HL-60/S4 (cell line): ENCODE data around the gene COG6.

ENCODE experiments used
- in situ Hi-C: fragments of 300-500 bp; cut with MboI; formaldehyde crosslinking; loops from 2 replicates; pipeline ENCODE4 v1.14.3; 2022; ENCODE audit warnings: low sequenced_read_pairs

The COG6 gene

DNA sequence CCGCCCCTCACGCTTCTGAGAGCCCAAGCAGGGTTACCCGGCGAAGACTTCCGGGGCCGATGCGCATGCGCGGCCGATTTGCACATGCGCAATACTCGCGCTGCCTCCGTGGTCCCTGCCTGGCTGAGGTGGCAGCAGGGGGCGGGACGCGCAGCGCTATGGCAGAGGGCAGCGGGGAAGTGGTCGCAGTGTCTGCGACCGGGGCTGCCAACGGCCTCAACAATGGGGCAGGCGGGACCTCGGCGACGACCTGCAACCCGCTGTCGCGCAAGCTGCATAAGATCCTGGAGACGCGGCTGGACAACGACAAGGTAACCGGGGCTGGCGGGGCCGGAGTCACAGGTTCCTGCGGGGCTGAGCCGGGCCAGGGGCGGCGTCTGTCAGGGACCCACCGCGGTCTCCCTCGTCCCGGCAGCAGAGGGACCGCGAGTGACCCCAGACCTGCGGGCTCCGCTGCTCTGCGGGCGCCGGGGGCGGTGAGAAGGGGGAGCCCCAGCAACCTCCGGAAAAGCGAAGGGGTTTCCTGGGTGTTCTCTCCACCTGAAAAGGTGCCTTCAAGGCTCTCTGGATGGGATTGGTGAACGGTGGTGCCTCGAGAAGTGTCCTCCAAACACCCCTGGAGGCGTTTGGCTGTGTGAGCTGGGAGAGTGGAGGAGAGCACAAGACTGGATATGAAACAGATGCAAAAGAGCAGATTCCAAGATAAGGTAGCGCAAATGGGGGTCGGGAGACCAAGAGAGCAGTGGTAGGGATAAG is at the start of gene COG6:
COG6 (plus strand) TSS at position 94 of the 756 bp plus-strand sequence; CDS start at position 159, 65 bp downstream.
- in situ Hi-C loops = no loop called here

GRCh38 chr13:39605677-39606320 is 49.7 kb upstream of the COG6 start:
- in situ Hi-C loops = loop anchor here (25.0 kb wide), 2 partner anchors 193 to 468 kb away; no protein-coding TSS in a partner anchor

- in situ Hi-C loops = loop anchor here (25.0 kb wide), 2 partner anchors 196 to 471 kb away; no protein-coding TSS in a partner anchor
These were observed 47.6 kb upstream of the COG6 start for GRCh38 chr13:39607876-39608275.

- in situ Hi-C loops = loop anchor here (25.0 kb wide), 2 partner anchors 200 to 475 kb away; no protein-coding TSS in a partner anchor
These were observed 43.3 kb upstream of the COG6 start for GRCh38 chr13:39612023-39612637.

DNA sequence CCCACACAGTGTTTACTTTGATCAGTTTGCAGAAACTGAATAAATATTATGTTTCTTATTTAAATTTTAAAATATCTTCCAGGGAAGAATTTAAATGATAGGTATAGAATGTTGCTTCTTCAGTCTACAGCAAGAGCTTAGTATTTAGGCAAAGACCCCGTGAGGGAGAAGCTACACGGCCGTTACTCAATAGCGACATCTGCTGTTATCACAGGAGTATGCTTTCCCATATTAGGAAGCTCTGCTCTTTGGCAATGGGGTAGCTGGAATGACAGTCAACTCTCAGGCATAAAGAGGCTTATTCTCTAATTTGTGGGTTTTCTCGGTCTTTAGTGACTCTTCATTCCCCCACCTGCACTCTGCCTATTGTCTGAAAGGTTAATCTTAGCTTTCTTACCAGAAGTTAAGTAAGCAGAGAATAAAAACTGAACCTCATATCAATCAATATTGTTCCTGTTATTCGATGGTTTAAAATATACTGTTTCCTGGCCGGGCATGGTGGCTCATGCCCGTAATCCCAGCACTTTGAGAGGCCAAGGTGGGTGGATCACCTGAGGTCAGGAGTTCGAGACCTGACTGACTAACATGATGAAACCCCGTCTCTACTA is 39.3 kb upstream of the COG6 start:
- in situ Hi-C loops = loop anchor here (25.0 kb wide), 2 partner anchors 204 to 479 kb away; no protein-coding TSS in a partner anchor

DNA sequence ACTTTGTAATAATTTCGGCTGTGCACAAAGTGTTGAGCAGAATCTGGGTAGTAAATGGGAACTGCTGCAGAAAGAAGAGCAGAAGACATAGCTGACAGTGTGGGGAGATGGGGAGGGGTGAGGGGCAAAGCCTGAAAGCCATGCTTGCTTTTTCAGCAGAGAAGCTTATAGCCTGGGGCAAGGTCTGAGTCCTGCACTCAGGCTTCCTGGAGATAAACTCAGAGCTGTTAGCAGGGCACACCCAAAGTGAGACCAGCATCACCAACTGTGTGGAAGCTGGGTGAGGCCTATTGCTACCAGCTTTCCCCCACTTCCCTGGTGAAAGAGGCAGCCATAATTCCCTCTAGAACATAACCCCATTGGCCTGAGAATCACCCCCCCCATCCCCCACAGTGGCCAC is 36.9 kb upstream of the COG6 start:
- in situ Hi-C loops = loop anchor here (25.0 kb wide), 2 partner anchors 206 to 481 kb away; no protein-coding TSS in a partner anchor

GRCh38 chr13:39623466-39623865 is 32.0 kb upstream of the COG6 start:
- in situ Hi-C loops = loop anchor here (25.0 kb wide), 2 partner anchors 211 to 486 kb away; no protein-coding TSS in a partner anchor

GRCh38 chr13:39631307-39631706 is 24.2 kb upstream of the COG6 start:
- in situ Hi-C loops = no loop called here

DNA sequence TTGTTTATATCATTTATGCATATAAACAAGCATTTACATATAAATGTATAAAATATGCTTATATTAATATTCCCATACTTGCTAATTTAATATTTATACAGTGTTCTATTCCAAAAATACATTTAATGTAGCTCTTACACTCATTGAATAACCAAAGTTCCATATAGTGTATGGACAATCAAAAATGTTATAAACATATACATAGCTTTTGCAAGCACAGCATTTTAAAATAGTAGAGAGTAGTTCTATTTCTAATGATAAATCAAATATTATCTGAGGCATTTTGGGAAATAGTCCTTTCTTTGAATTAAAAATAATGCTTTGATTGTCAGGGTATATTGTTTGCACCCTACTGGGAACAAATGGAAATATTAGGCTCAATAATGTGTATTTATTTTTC is 22.5 kb upstream of the COG6 start:
- in situ Hi-C loops = no loop called here

DNA sequence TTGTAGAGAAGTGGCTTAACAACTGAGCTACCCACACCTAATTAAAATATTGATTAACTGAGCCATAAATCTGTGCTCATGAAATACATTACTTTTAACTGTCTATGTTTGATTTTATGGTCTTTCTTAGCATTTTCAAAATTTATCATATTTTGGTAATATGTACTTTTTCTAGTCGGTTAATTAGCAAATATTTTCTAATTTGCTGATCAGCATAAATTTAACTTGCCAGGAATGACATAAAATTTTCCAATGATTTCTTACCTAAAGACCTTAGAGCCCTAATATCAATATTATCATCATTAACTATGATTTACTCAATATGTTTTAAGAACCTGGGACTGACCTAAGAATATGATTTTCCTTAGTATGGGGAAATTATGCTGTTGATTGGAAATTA is 19.9 kb upstream of the COG6 start:
- in situ Hi-C loops = no loop called here

GRCh38 chr13:39637890-39638289 is 17.6 kb upstream of the COG6 start:
- in situ Hi-C loops = no loop called here

GRCh38 chr13:39641645-39642044 is 13.8 kb upstream of the COG6 start:
- in situ Hi-C loops = no loop called here

DNA sequence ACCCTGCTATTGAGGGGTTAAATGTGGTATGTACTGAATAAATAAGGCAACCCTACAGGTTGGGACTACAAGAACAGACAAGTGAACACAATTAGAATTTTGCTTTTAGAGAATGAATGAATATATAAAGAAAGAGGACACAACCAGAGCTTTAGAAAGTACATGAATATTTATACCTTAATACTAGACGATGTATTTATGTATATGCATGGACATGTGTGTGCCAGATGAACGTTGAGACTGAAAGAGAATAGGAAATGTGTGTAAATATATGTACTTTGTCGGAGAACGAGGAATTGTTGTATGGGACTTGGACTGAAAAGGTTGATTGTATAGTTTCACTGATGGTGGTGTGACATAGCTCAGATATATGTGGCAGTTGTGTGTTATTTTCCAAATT is 9.3 kb upstream of the COG6 start:
- in situ Hi-C loops = no loop called here

DNA sequence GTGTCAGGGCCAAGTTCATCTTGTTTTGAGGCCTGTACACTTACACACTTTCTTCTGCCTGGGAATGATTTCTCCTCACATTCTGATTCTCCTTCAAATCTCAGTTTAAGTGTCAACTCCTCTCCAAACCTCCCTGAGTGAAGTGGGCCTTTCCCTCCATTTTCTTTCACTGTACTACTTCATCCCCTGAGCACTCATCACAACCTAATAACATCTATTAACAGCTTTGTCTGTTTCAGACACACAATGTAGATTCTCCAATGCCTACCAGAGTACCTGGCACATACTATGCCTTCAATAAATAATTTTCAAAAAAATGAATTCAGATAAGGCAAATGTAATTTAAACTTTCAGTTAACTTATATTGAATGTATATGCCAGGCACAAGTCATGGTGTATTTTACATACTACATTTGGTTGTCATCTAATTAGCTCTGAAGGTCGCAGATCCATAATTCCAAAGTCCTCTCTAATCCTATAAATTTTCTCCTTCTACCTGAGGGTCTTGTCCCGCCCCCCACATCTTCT is 357 bp upstream of the COG6 start:
- in situ Hi-C loops = no loop called here

DNA sequence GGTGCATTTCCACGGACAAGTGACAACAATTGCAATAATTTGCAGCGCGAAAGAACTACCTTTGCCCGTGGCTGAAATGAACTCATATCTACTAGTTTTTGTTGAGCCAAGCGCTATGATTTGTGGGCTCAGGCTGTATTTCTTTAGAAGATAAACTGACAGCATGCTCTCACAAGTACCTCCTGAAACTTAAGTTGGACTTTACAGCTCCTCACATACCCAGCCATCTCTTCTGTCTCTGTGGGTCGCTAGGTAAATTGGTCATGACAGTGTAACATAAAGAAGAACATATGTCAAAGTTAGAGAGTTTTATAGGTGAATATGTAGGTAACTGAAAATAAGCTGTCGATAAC is 839 bp downstream of the COG6 start:
- in situ Hi-C loops = no loop called here

GRCh38 chr13:39663508-39663907 is 8.0 kb downstream of the COG6 start:
- in situ Hi-C loops = no loop called here

GRCh38 chr13:39663958-39664357 is 8.5 kb downstream of the COG6 start:
- in situ Hi-C loops = no loop called here

GRCh38 chr13:39665763-39666162 is 10.3 kb downstream of the COG6 start:
- in situ Hi-C loops = no loop called here

GRCh38 chr13:39670445-39670844 is 15.0 kb downstream of the COG6 start:
- in situ Hi-C loops = no loop called here

GRCh38 chr13:39672378-39673132 is 17.1 kb downstream of the COG6 start:
- in situ Hi-C loops = no loop called here
